H1 (cell line): ENCODE data around the gene SMIM28. TPM values are rescaled to one million over a fixed set of nuclear protein-coding genes. Genes with fewer than 3 reads are reported as not detected.

Experiments
- CTCF ChIA-PET: fragments of 300-600 bp; sonication (Branson Sonifier 250); formaldehyde crosslinking; loops from one replicate; lab custom pipeline; 2021; ENCODE audit not compliant: partially characterized antibody; lab: Charles Lee
- POLR2A ChIA-PET: fragments of 300-600 bp; sonication (Branson Sonifier 250); formaldehyde crosslinking; loops from one replicate; lab custom pipeline; 2021; ENCODE audit warnings: inconsistent platforms; ENCODE audit not compliant: partially characterized antibody; lab: Charles Lee
- DNase-seq, 2 experiments: peaks; one replicate each; pipeline versions ENCODE4 v3.0.0 to v3.0.0-alpha.2; 2010 to 2022; ENCODE audit warnings: low spot score in 2 of 2, low read depth in 1 of 2, mixed read lengths in 1 of 2
- FAIRE-seq: peaks from 2 replicates; lab custom pipeline; 2011; peaks lifted over from hg19 to GRCh38; lab: Jason Lieb, UNC
- H2AFZ ChIP-seq: 2 replicates; pipeline ENCODE4 v1.8.1; 2012; ENCODE audit warnings: low read length, inconsistent platforms
- H2AK5ac ChIP-seq: 2 replicates; pipeline ENCODE4 v1.6.1; 2013; ENCODE audit warnings: low read depth, low read length
- H2BK120ac ChIP-seq: replicated peaks from 2 replicates; pipeline ENCODE3; 2013; ENCODE audit warnings: low read depth, low read length, inconsistent platforms
- H2BK12ac ChIP-seq: 2 replicates; pipeline ENCODE4 v1.6.1; 2013; ENCODE audit warnings: low read depth, low read length
- H2BK15ac ChIP-seq: 2 replicates; pipeline ENCODE4 v1.6.1; 2013; ENCODE audit warnings: low read length
- H2BK20ac ChIP-seq: 2 replicates; pipeline ENCODE4 v1.6.1; 2013; ENCODE audit warnings: low read length
- H2BK5ac ChIP-seq: 2 replicates; pipeline ENCODE4 v1.6.1; 2013; ENCODE audit warnings: low read depth, low read length
- H3K14ac ChIP-seq: 2 replicates; pipeline ENCODE4 v1.6.1; 2013; ENCODE audit warnings: inconsistent platforms; ENCODE audit not compliant: insufficient read length
- H3K18ac ChIP-seq: 2 replicates; pipeline ENCODE4 v1.6.1; 2013; ENCODE audit warnings: low read length; ENCODE audit errors: extremely low read depth
- H3K23ac ChIP-seq: 2 replicates; pipeline ENCODE4 v1.6.1; 2013; ENCODE audit warnings: inconsistent platforms; ENCODE audit not compliant: insufficient read length
- H3K23me2 ChIP-seq: 2 replicates; pipeline ENCODE4 v1.6.1; 2013; ENCODE audit warnings: low read depth, low read length
- H3K27ac ChIP-seq: 2 replicates; pipeline ENCODE4 v1.6.1; 2011; ENCODE audit warnings: low read depth, low read length, inconsistent platforms
- H3K27me3 ChIP-seq, 4 experiments: replicated peaks in 1 of 4; 1 replicate in 1 of 4; 2 replicates in 3 of 4; pipeline versions ENCODE4 v1.6.1 to v1.8.1; 2011 to 2013; ENCODE audit warnings: low read length in 3 of 4, mild to moderate bottlenecking in 3 of 4, inconsistent platforms in 2 of 4, mixed read lengths in 2 of 4, moderate library complexity in 1 of 4; ENCODE audit not compliant: control insufficient read depth in 3 of 4, insufficient read depth in 3 of 4; ENCODE audit errors: extremely low read depth in 1 of 4
- H3K36me3 ChIP-seq, 4 experiments: 2 replicates each; pipeline versions ENCODE4 v1.6.1 to v1.8.1; 2011 to 2013; ENCODE audit warnings: mild to moderate bottlenecking in 4 of 4, low read length in 3 of 4, moderate library complexity in 2 of 4, control low read depth in 1 of 4, inconsistent platforms in 1 of 4; ENCODE audit not compliant: insufficient read depth in 4 of 4, control insufficient read depth in 2 of 4
- H3K4ac ChIP-seq: replicated peaks from 2 replicates; pipeline ENCODE3; 2013; ENCODE audit warnings: low read length, low read depth, mixed read lengths, inconsistent platforms; ENCODE audit not compliant: insufficient read length
- H3K4me1 ChIP-seq, 4 experiments: replicated peaks in 1 of 4; 1 replicate in 1 of 4; 2 replicates in 3 of 4; pipeline versions ENCODE4 v1.6.1 to v1.8.1; 2011 to 2013; ENCODE audit warnings: low read length in 3 of 4, inconsistent platforms in 2 of 4, mixed read lengths in 1 of 4; ENCODE audit not compliant: insufficient read depth in 4 of 4, control insufficient read depth in 3 of 4
- H3K4me2 ChIP-seq, 2 experiments: 2 replicates each; pipeline versions ENCODE4 v1.6.1 to v1.8.1; 2011 to 2013; ENCODE audit warnings: low read depth in 2 of 2, low read length in 2 of 2, control low read depth in 1 of 2, inconsistent platforms in 1 of 2, mild to moderate bottlenecking in 1 of 2; ENCODE audit not compliant: insufficient read depth in 1 of 2
- H3K4me3 ChIP-seq, 4 experiments: fragments of 200-600, 300-600 bp in 1 of 4; sonication (generic), shearing (Covaris generic), sonication (Bioruptor Twin) in 1 of 4; 2 replicates each; pipeline versions ENCODE4 v1.5.1 to v1.8.1; 2011 to 2016; ENCODE audit warnings: low read length in 4 of 4, low read depth in 3 of 4, control low read depth in 2 of 4, inconsistent platforms in 2 of 4, mild to moderate bottlenecking in 2 of 4, mixed read lengths in 1 of 4, moderate library complexity in 1 of 4; ENCODE audit not compliant: insufficient read depth in 2 of 4; ENCODE audit errors: extremely low read depth in 1 of 4
- H3K56ac ChIP-seq: replicated peaks from 2 replicates; pipeline ENCODE3; 2013; ENCODE audit warnings: low read depth, mild to moderate bottlenecking, mixed read lengths, low read length, inconsistent platforms; ENCODE audit not compliant: insufficient read length
- H3K79me1 ChIP-seq: 2 replicates; pipeline ENCODE4 v1.6.1; 2013; ENCODE audit warnings: low read depth, low read length, control low read depth
- H3K79me2 ChIP-seq, 2 experiments: 2 replicates each; pipeline versions ENCODE4 v1.6.1 to v1.8.1; 2012 to 2013; ENCODE audit warnings: low read length in 2 of 2, mild to moderate bottlenecking in 2 of 2, inconsistent platforms in 1 of 2; ENCODE audit not compliant: insufficient read depth in 2 of 2, control insufficient read depth in 1 of 2
- H3K9ac ChIP-seq, 4 experiments: replicated peaks in 1 of 4; 1 replicate in 1 of 4; 2 replicates in 3 of 4; pipeline versions ENCODE4 v1.6.1 to v1.8.1; 2011 to 2013; ENCODE audit warnings: low read depth in 3 of 4, low read length in 3 of 4, control low read depth in 2 of 4, mild to moderate bottlenecking in 2 of 4, moderate library complexity in 2 of 4, inconsistent platforms in 1 of 4; ENCODE audit errors: extremely low read depth in 1 of 4
- H3K9me3 ChIP-seq, 2 experiments: 2 replicates each; pipeline versions ENCODE4 v1.6.1 to v1.8.1; 2012 to 2013; ENCODE audit warnings: mild to moderate bottlenecking in 2 of 2, moderate library complexity in 2 of 2, control low read depth in 1 of 2, inconsistent platforms in 1 of 2, low read depth in 1 of 2, low read length in 1 of 2, mixed read lengths in 1 of 2; ENCODE audit not compliant: insufficient read depth in 2 of 2
- H4K20me1 ChIP-seq, 2 experiments: replicated peaks in 1 of 2; 2 replicates each; pipeline versions ENCODE3 to v1.8.1; 2011 to 2013; ENCODE audit warnings: inconsistent platforms in 2 of 2, low read length in 2 of 2, mild to moderate bottlenecking in 1 of 2; ENCODE audit not compliant: insufficient read depth in 2 of 2, control insufficient read depth in 1 of 2
- H4K5ac ChIP-seq: 2 replicates; pipeline ENCODE4 v1.6.1; 2013; ENCODE audit warnings: low read length, low read depth, mixed read lengths, inconsistent platforms; ENCODE audit not compliant: insufficient read length
- H4K8ac ChIP-seq: 2 replicates; pipeline ENCODE4 v1.8.0; 2013; ENCODE audit warnings: mild to moderate bottlenecking, moderate library complexity, low read length, inconsistent platforms; ENCODE audit not compliant: insufficient read depth; ENCODE audit errors: extremely low read depth
- H4K91ac ChIP-seq: replicated peaks from 2 replicates; pipeline ENCODE3; 2013; ENCODE audit warnings: low read length, mixed read lengths, inconsistent platforms; ENCODE audit not compliant: insufficient read length
- NRF1 ChIP-seq: IDR thresholded peaks from 2 replicates; pipeline ENCODE4 v1.6.1; 2011; ENCODE audit warnings: mild to moderate bottlenecking, low read depth, low read length, improper control_type of control experiment
- PHF8 ChIP-seq: fragments of 200-600 bp; sonication (generic); conservative IDR thresholded peaks from 2 replicates; pipeline ENCODE4 v1.7.1; 2012; ENCODE audit warnings: low read depth, mild to moderate bottlenecking, inconsistent platforms, low read length, moderate library complexity
- WGBS, 2 experiments: shearing (Covaris generic) in 1 of 2; methylation state at CpG; one replicate each; pipeline versions ENCODE4 v1.1.6 to v1.1.7; 2013 to 2015; ENCODE audit warnings: low lambda C conversion rate in 2 of 2, mixed read lengths in 2 of 2, inconsistent platforms in 1 of 2, low coverage in 1 of 2, missing lambda C conversion rate in 1 of 2; ENCODE audit not compliant: insufficient replicate concordance in 2 of 2, insufficient coverage in 1 of 2, insufficient read length in 1 of 2; ENCODE audit errors: extremely low coverage in 1 of 2, missing lambda C conversion rate in 1 of 2; 5-methylcytosine and 5-hydroxymethylcytosine counted together
- polyA plus RNA-seq, 7 experiments: library from polyadenylated mRNA; depleted of rRNA in 3 of 7; stranded (reverse) in 5 of 7; unstranded in 2 of 7; fragments of >200 nt in 5 of 7; fragments of 200-250 nt in 2 of 7; gene quantifications; 1 replicate in 5 of 7; 2 replicates in 1 of 7; 4 replicates in 1 of 7; pipeline versions ENCODE4 v1.2.1 to v1.2.3, GENCODE V29; 2011 to 2013; ENCODE audit warnings: missing spikeins in 2 of 7, mixed read lengths in 2 of 7
- total RNA-seq: library from RNA; stranded (reverse); fragmentation: NEBNext Ultra II Directional; extraction: Animal tissue kit (Norgen Biotek cat#: 25700); gene quantifications from 2 replicates; pipeline ENCODE4 v1.2.1, GENCODE V29; 2021
- TF ChIP-seq, protein P1 (sequence below): IDR thresholded peaks from 2 replicates; pipeline ENCODE4 v1.6.1; 2012; ENCODE audit warnings: inconsistent platforms
- TF ChIP-seq, protein P2 (sequence below): IDR thresholded peaks from 2 replicates; pipeline ENCODE4 v1.6.1; 2011; ENCODE audit warnings: low read length, improper control_type of control experiment
- TF ChIP-seq, protein P3 (sequence below): IDR thresholded peaks from 2 replicates; pipeline ENCODE4 v1.6.1; 2012; ENCODE audit warnings: low read length, inconsistent platforms

SMIM28 gene
- total and polyA plus RNA-seq, 2 of the 8 experiments (the other 6 are each of a cell fraction or from before 2014, with no cell fraction given) = not detected

DNA sequence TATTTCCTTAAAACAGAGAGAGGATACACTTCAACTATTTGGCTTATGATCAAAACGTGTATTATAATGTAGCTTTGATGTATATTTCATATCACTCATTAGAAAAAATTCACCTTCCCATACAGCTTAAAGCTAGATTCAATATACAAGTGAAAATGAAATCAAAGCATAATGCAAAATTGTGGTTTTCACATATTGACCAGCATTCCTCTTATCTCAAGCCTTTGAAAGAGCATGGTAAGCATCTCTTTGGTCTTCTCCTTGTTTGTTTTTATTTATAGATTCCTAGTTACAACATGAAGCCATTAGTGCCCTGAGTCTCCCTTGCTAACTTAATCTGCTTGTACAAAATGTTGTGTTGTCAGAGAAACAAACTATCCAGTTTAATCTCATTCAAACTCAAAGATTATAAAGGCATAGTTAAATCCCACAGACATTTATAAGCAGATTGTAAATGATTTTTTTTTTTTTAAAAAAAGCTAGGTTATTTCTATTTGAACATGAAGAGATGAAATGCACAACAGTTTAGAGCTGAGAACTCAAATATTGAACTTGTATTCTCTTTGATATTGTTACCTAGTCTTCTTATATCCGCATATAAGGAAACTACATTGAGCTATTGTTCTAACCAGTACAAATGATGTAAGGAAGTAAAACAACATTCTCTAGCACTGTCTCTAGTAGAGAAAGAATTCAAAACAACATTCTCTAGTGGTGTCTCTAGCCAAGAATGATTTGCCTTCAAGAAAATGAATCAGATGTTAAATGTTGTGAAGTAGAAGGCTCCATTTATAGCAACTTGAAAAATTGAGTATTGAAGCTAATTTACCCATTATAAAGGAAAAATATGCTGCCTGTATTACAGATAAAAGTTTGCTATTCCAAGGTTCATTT lies 31.2 kb upstream of the SMIM28 start:
- H3K4ac ChIP-seq = no peak overlapping the region
- H3K9ac ChIP-seq = no peak overlapping the region
- no peak overlapping the region for H3K4me3 ChIP-seq
- no peak overlapping the region for H4K91ac ChIP-seq
- H3K23me2 ChIP-seq = no peaks in the 10 kb centered on the region
- H3K27me3 ChIP-seq = no peaks in the 10 kb centered on the region
- ChIA-PET POLR2A (interaction anchor here (1.0 to 1.3 kb wide), 2 partner anchors 15 to 58 kb away, joined by 4 to 6 read pairs; partner anchors contain the start of gene HEBP2), CTCF (interaction anchor here (1.0 to 2.6 kb wide), 7 partner anchors 15 to 242 kb away, joined by 3 to 13 read pairs (median 4); no protein-coding TSS in a partner anchor)
- H3K18ac ChIP-seq = no peak overlapping the region
- WGBS, 2 experiments = 79% methylated on average over 2 of the region's 2 CpGs; no CpG with 5 or more reads in 1 of the 2 experiments
- H3K79me1 ChIP-seq = no peaks in the 10 kb centered on the region
- no peak overlapping the region for H4K8ac ChIP-seq
- no peaks in the 10 kb centered on the region for H3K79me2 ChIP-seq
- no peak overlapping the region for H2AK5ac ChIP-seq
- no peak overlapping the region for H2BK15ac ChIP-seq
- no peaks in the 10 kb centered on the region for H3K36me3 ChIP-seq
- no peak overlapping the region for H2BK120ac ChIP-seq
- H3K4me2 ChIP-seq = no peak overlapping the region
- DNase-seq (no peak), FAIRE-seq (no peak)
- TF ChIP-seq, protein P1, sequence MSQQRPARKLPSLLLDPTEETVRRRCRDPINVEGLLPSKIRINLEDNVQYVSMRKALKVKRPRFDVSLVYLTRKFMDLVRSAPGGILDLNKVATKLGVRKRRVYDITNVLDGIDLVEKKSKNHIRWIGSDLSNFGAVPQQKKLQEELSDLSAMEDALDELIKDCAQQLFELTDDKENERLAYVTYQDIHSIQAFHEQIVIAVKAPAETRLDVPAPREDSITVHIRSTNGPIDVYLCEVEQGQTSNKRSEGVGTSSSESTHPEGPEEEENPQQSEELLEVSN = no peak
- no peak for TF ChIP-seq PHF8
- TF ChIP-seq, protein P2, sequence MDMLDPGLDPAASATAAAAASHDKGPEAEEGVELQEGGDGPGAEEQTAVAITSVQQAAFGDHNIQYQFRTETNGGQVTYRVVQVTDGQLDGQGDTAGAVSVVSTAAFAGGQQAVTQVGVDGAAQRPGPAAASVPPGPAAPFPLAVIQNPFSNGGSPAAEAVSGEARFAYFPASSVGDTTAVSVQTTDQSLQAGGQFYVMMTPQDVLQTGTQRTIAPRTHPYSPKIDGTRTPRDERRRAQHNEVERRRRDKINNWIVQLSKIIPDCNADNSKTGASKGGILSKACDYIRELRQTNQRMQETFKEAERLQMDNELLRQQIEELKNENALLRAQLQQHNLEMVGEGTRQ = no peak
- TF ChIP-seq NRF1 = no peak
- TF ChIP-seq, protein P3, sequence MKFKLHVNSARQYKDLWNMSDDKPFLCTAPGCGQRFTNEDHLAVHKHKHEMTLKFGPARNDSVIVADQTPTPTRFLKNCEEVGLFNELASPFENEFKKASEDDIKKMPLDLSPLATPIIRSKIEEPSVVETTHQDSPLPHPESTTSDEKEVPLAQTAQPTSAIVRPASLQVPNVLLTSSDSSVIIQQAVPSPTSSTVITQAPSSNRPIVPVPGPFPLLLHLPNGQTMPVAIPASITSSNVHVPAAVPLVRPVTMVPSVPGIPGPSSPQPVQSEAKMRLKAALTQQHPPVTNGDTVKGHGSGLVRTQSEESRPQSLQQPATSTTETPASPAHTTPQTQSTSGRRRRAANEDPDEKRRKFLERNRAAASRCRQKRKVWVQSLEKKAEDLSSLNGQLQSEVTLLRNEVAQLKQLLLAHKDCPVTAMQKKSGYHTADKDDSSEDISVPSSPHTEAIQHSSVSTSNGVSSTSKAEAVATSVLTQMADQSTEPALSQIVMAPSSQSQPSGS = no peak
- no peak overlapping the region for H3K56ac ChIP-seq
- H3K14ac ChIP-seq = no peak overlapping the region
- no peaks in the 10 kb centered on the region for H3K9me3 ChIP-seq
- H2AFZ ChIP-seq = no peak overlapping the region
- H2BK20ac ChIP-seq = no peak overlapping the region
- no peak overlapping the region for H3K23ac ChIP-seq
- H4K5ac ChIP-seq = no peak overlapping the region
- H2BK5ac ChIP-seq = no peak overlapping the region
- H4K20me1 ChIP-seq = no peaks in the 10 kb centered on the region
- no peak overlapping the region for H2BK12ac ChIP-seq
- H3K27ac ChIP-seq = no peak overlapping the region
- peaks cover 0 to 3% (median 1%) of the 10 kb centered on the region in 4 experiments; a peak in 3 of 7 replicates for H3K4me1 ChIP-seq
